MCF 10A (cell line): ENCODE results near the gene YPEL2. TPM values are rescaled to one million over a fixed set of nuclear protein-coding genes. Genes with fewer than 3 reads are reported as not detected.

Source experiments
- BruUV-seq: library from RNA; stranded (reverse); fragments of 400-500 nt; replicated peaks from 2 replicates; lab custom pipeline; 2021; lab: Mats Ljungman, UMichigan
- CTCF ChIA-PET: fragments of 300-600 bp; sonication (Branson Sonifier 250); formaldehyde crosslinking; extraction: SDS; loops from one replicate; lab custom pipeline; 2021; ENCODE audit warnings: antibody characterized with exemption, inconsistent platforms; lab: Yijun Ruan, JAX
- POLR2A ChIA-PET: fragments of 300-600, 350-650 bp; sonication (Branson Sonifier 250); formaldehyde crosslinking; extraction: SDS; loops from one replicate; lab custom pipeline; 2020; ENCODE audit warnings: antibody characterized with exemption, inconsistent platforms; lab: Yijun Ruan, JAX
- DNase-seq: peaks from one replicate; pipeline ENCODE4 v3.0.0-alpha.2; 2018; ENCODE audit not compliant: unreplicated experiment
- H3K27ac Mint-ChIP-seq: one replicate; pipeline ENCODE4 v1.8.0; 2022; ENCODE audit warnings: mild to moderate bottlenecking, low read depth, mixed read lengths; ENCODE audit not compliant: unreplicated experiment
- H3K27me3 Mint-ChIP-seq: one replicate; pipeline ENCODE4 v1.8.0; 2022; ENCODE audit warnings: mixed read lengths; ENCODE audit not compliant: insufficient read depth, unreplicated experiment
- H3K36me3 Mint-ChIP-seq: one replicate; pipeline ENCODE4 v1.8.0; 2022; ENCODE audit warnings: mild to moderate bottlenecking, moderate library complexity, mixed read lengths; ENCODE audit not compliant: insufficient read depth, unreplicated experiment
- H3K4me1 Mint-ChIP-seq: one replicate; pipeline ENCODE4 v1.8.0; 2022; ENCODE audit warnings: mixed read lengths; ENCODE audit not compliant: insufficient read depth, unreplicated experiment
- H3K4me3 Mint-ChIP-seq: one replicate; pipeline ENCODE4 v1.8.0; 2022; ENCODE audit warnings: mild to moderate bottlenecking, moderate library complexity, mixed read lengths; ENCODE audit not compliant: unreplicated experiment
- H3K9me3 Mint-ChIP-seq: one replicate; pipeline ENCODE4 v1.8.0; 2022; ENCODE audit warnings: mixed read lengths; ENCODE audit not compliant: unreplicated experiment
- intact Hi-C: fragments of 100-400 bp; cut with micrococcal nuclease; formaldehyde crosslinking; loops from 2 replicates; pipeline ENCODE4 v1.14.1; 2022
- total RNA-seq: library from RNA; stranded (reverse); gene quantifications from 2 replicates; pipeline ENCODE4 v1.2.3, GENCODE V29; 2022
- TF ChIP-seq, protein P1 (sequence below): fragments of 200-600 bp; IDR thresholded peaks from one replicate; pipeline ENCODE4 v1.8.0; 2022; ENCODE audit warnings: antibody characterized with exemption, mild to moderate bottlenecking; ENCODE audit not compliant: unreplicated experiment

Gene YPEL2
- total RNA-seq, 1 experiment from 2014 or later, result 2.1 TPM

DNA sequence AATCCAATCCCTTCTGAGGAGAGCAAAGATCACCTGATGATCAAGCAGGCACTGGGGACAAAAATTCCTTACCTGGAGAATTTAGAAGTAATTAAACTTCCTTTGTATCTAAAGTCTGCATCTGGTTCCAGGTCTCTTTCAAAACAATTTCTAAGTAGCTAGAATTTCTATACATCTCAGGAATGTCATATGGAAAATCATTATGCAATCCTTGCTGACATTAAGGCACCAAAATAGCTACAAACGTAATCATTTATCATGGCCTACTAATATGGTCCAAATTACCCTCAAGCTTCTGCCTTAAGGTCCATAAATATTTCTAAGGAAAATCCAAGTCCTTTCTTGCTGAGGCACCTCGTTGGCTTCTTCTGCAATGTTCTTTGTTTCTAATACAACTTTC, 32.9 kb upstream of the YPEL2 start:
- intact Hi-C loops, result no loop called here
- Mint-ChIP-seq H3K27ac (no peak overlapping the region), H3K4me3 (no peak overlapping the region), H3K9me3 (no peaks in the 10 kb centered on the region), H3K27me3 (no peaks in the 10 kb centered on the region), H3K36me3 (no peaks in the 10 kb centered on the region), H3K4me1 (no peaks in the 10 kb centered on the region)
- POLR2A ChIA-PET, result no interaction called here
- no TSS peak for BruUV-seq
- no peak for DNase-seq
- CTCF ChIA-PET, result interaction anchor here (0.6 to 0.8 kb wide), 2 partner anchors 12 to 72 kb away, joined by 5 read pairs; no protein-coding TSS in a partner anchor
- TF ChIP-seq, protein P1, sequence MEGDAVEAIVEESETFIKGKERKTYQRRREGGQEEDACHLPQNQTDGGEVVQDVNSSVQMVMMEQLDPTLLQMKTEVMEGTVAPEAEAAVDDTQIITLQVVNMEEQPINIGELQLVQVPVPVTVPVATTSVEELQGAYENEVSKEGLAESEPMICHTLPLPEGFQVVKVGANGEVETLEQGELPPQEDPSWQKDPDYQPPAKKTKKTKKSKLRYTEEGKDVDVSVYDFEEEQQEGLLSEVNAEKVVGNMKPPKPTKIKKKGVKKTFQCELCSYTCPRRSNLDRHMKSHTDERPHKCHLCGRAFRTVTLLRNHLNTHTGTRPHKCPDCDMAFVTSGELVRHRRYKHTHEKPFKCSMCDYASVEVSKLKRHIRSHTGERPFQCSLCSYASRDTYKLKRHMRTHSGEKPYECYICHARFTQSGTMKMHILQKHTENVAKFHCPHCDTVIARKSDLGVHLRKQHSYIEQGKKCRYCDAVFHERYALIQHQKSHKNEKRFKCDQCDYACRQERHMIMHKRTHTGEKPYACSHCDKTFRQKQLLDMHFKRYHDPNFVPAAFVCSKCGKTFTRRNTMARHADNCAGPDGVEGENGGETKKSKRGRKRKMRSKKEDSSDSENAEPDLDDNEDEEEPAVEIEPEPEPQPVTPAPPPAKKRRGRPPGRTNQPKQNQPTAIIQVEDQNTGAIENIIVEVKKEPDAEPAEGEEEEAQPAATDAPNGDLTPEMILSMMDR, result no peak

DNA sequence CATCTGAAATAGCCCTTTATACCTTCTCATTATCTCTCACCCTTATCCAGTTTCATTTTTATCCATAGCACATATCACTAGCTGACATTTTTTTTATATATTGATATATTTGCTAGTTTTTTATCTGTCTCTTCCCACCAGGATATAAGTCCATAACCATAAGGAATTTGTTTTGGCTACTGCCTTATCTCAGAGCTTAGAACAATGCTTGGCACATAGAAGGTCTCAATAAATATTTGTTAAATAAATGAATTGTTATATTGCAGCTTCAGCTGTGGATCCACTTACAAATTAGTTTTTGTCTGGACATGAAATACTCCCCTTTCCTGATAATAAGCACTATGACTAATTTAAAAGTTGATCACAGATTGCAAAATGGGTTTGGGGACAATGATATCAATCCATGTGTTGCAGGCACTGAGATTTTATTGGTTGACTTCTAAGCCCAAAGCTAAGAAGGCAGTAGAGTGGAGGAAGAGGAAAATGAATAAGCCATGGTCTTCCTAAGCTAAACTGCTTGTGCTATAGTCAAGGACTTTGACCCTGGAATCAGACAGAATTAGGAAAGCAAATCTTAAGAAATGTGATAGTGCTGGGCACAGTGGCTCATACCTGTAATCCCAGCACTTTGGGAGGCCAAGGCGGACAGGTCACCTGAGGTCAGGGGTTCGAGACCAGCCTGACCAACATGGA, 31.9 kb upstream of the YPEL2 start:
- ChIA-PET POLR2A (no interaction called here), CTCF (interaction anchor here (0.6 to 1.6 kb wide), 3 partner anchors 11 to 656 kb away, joined by 3 to 4 read pairs (median 4); no protein-coding TSS in a partner anchor)
- TF ChIP-seq, protein P1, result no peak
- H3K27ac Mint-ChIP-seq, result no peak overlapping the region
- DNase-seq, result no peak
- peaks cover under 1% of the 10 kb centered on the region for H3K27me3 Mint-ChIP-seq
- H3K9me3 Mint-ChIP-seq, result no peaks in the 10 kb centered on the region
- no TSS peak for BruUV-seq
- intact Hi-C loops, result no loop called here
- H3K36me3 Mint-ChIP-seq, result no peaks in the 10 kb centered on the region
- no peak overlapping the region for H3K4me3 Mint-ChIP-seq
- no peaks in the 10 kb centered on the region for H3K4me1 Mint-ChIP-seq

DNA sequence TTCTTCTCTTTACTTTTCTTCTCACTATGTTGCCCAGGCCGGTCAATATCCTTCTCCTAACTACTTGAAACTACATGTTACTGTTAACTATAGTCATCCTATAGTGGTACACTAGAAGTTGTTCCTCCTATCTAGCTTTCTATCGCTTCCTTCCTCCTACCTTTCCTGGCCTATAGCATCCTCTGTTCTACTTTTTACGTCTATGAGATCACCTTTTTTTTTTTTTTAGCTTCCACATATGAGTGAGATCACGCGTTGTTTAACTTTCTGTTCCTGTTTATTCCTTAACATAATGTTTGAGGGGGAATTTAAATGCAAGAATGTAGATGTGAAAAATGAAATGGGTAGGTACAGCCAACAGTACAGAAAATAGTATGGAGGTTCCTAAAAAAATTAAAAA, 30.5 kb upstream of the YPEL2 start:
- H3K27me3 Mint-ChIP-seq, result peaks cover 13% of the 10 kb centered on the region
- no TSS peak for BruUV-seq
- H3K27ac Mint-ChIP-seq, result no peak overlapping the region
- no peaks in the 10 kb centered on the region for H3K36me3 Mint-ChIP-seq
- no peaks in the 10 kb centered on the region for H3K9me3 Mint-ChIP-seq
- no peak for DNase-seq
- intact Hi-C loops, result no loop called here
- POLR2A ChIA-PET, result interaction anchor here (0.7 kb wide), 1 partner anchor 68 kb away, joined by 3 read pairs; no protein-coding TSS in a partner anchor
- no peaks in the 10 kb centered on the region for H3K4me1 Mint-ChIP-seq
- TF ChIP-seq, protein P1, result no peak
- CTCF ChIA-PET, result interaction anchor here (1.6 kb wide), 1 partner anchor 141 kb away, joined by 4 read pairs; no protein-coding TSS in a partner anchor
- no peak overlapping the region for H3K4me3 Mint-ChIP-seq

DNA sequence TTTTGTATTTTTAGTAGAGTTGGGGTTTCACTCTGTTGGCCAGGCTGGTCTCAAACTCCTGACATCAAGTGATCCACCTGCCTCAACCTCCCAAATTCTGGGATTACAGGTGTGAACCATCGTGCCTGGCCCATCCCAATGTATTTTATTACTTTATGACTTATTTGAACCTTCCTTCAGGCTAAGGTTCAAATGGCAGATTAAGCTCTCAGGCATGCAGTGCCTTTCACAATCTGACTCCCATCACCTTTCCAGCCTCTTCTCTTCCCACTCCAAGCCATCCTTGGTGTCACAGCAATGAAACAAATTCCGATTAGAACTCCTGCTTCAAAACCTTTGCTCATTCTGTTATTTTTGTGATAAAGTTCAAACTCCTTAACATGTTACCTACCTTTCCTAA, 26.6 kb upstream of the YPEL2 start:
- intact Hi-C loops, result no loop called here
- TF ChIP-seq, protein P1, result no peak
- no peak overlapping the region for H3K4me3 Mint-ChIP-seq
- no peaks in the 10 kb centered on the region for H3K4me1 Mint-ChIP-seq
- no peak for DNase-seq
- no TSS peak for BruUV-seq
- H3K9me3 Mint-ChIP-seq, result no peaks in the 10 kb centered on the region
- POLR2A ChIA-PET, result interaction anchor here (0.6 kb wide), 1 partner anchor 8 kb away, joined by 3 read pairs; no protein-coding TSS in a partner anchor
- H3K27me3 Mint-ChIP-seq, result peaks cover 13% of the 10 kb centered on the region
- CTCF ChIA-PET, result interaction anchor here (2.5 kb wide), 1 partner anchor 137 kb away, joined by 7 read pairs; no protein-coding TSS in a partner anchor
- no peaks in the 10 kb centered on the region for H3K36me3 Mint-ChIP-seq
- no peak overlapping the region for H3K27ac Mint-ChIP-seq
